Keratinocyte (primary cell): ENCODE results near the gene UBR3. TPM values are rescaled to one million over a fixed set of nuclear protein-coding genes. Genes with fewer than 3 reads are reported as not detected.

Experiments used
- DNase-seq: peaks from one replicate; pipeline ENCODE4 v3.0.0-alpha.2; 2011; ENCODE audit warnings: low read depth, missing footprints, low spot score
- FAIRE-seq: peaks from 2 replicates; lab custom pipeline; 2011; peaks lifted over from hg19 to GRCh38; lab: Jason Lieb, UNC
- H2AFZ ChIP-seq: 2 replicates; pipeline ENCODE4 v1.6.0; 2012; ENCODE audit warnings: low read length, control low read depth, inconsistent platforms; ENCODE audit not compliant: control insufficient read depth
- H3K27ac ChIP-seq: 2 replicates; pipeline ENCODE4 v1.5.1; 2011; ENCODE audit warnings: low read length; ENCODE audit not compliant: control insufficient read depth, insufficient read depth
- H3K27me3 ChIP-seq: 3 replicates; pipeline ENCODE4 v1.6.0; 2011; ENCODE audit warnings: low read length; ENCODE audit not compliant: control insufficient read depth, insufficient read depth; ENCODE audit errors: extremely low read depth
- H3K36me3 ChIP-seq, 2 experiments: 2 replicates in 1 of 2; 3 replicates in 1 of 2; pipeline ENCODE4 v1.5.1; 2011; ENCODE audit warnings: low read length in 2 of 2, mild to moderate bottlenecking in 1 of 2; ENCODE audit not compliant: control insufficient read depth in 2 of 2, insufficient read depth in 2 of 2; ENCODE audit errors: extremely low read depth in 1 of 2
- H3K4me1 ChIP-seq: 3 replicates; pipeline ENCODE4 v1.5.1; 2011; ENCODE audit warnings: low read length; ENCODE audit not compliant: control insufficient read depth, insufficient read depth; ENCODE audit errors: extremely low read depth
- H3K4me2 ChIP-seq: 3 replicates; pipeline ENCODE4 v1.6.0; 2011; ENCODE audit warnings: low read depth, low read length; ENCODE audit not compliant: control insufficient read depth, insufficient read depth; ENCODE audit errors: extremely low read depth
- H3K4me3 ChIP-seq, 3 experiments: fragments of 200-600 bp in 1 of 3; sonication (generic) in 1 of 3; 2 replicates in 2 of 3; 3 replicates in 1 of 3; pipeline ENCODE4 v1.5.1; 2011 to 2016; ENCODE audit warnings: low read length in 3 of 3, mild to moderate bottlenecking in 3 of 3, control low read depth in 2 of 3, inconsistent platforms in 1 of 3, low read depth in 1 of 3, mixed read lengths in 1 of 3, mixed run types in 1 of 3, moderate library complexity in 1 of 3; ENCODE audit not compliant: control insufficient read depth in 2 of 3, insufficient read depth in 2 of 3; ENCODE audit errors: extremely low read depth in 1 of 3
- H3K79me2 ChIP-seq: 2 replicates; pipeline ENCODE4 v1.6.0; 2012; ENCODE audit warnings: low read length; ENCODE audit not compliant: control insufficient read depth, insufficient read depth
- H3K9ac ChIP-seq: 3 replicates; pipeline ENCODE4 v1.6.0; 2011; ENCODE audit warnings: low read length; ENCODE audit not compliant: control insufficient read depth, insufficient read depth; ENCODE audit errors: extremely low read depth
- H3K9me1 ChIP-seq: 3 replicates; pipeline ENCODE4 v1.6.0; 2011; ENCODE audit warnings: low read length; ENCODE audit not compliant: control insufficient read depth, insufficient read depth; ENCODE audit errors: extremely low read depth
- H3K9me3 ChIP-seq: 2 replicates; pipeline ENCODE4 v1.5.1; 2012; ENCODE audit warnings: low read depth, low read length; ENCODE audit not compliant: control insufficient read depth
- H4K20me1 ChIP-seq: 3 replicates; pipeline ENCODE4 v1.6.0; 2011; ENCODE audit warnings: low read length; ENCODE audit not compliant: control insufficient read depth, insufficient read depth; ENCODE audit errors: extremely low read depth
- CTCF ChIP-seq, 3 experiments: IDR thresholded peaks in 1 of 3; conservative IDR thresholded peaks in 1 of 3; optimal IDR thresholded peaks in 1 of 3; 2 replicates in 2 of 3; 3 replicates in 1 of 3; pipeline versions ENCODE3 to v1.5.1; 2011; ENCODE audit warnings: low read length in 3 of 3, mild to moderate bottlenecking in 3 of 3, moderate library complexity in 2 of 3, control low read depth in 1 of 3, inconsistent platforms in 1 of 3; ENCODE audit not compliant: insufficient read depth in 2 of 3; ENCODE audit errors: extremely low read depth in 1 of 3
- EZH2 ChIP-seq: IDR thresholded peaks from one replicate; pipeline ENCODE4 v1.6.1; 2012; ENCODE audit warnings: inconsistent platforms, mild to moderate bottlenecking, low read length, moderate library complexity
- dilution Hi-C: fragments of 300-500 bp; cut with MboI; formaldehyde crosslinking; loops from one replicate; pipeline ENCODE4 v1.7.0; 2020; ENCODE audit warnings: low sequenced_read_pairs; ENCODE audit not compliant: extremely low pct_ligation_motif_present
- polyA plus RNA-seq, 5 experiments: library from polyadenylated mRNA; depleted of rRNA in 3 of 5; stranded (reverse) in 3 of 5; stranded (forward) in 1 of 5; unstranded in 1 of 5; fragments of >200 nt; gene quantifications; 1 replicate in 1 of 5; 2 replicates in 3 of 5; 3 replicates in 1 of 5; pipeline versions ENCODE4 v1.2.1 to v1.2.3, GENCODE V29; 2011 to 2012; ENCODE audit warnings: missing spikeins in 2 of 5, low read depth in 1 of 5, low replicate concordance in 1 of 5

The UBR3 gene
- polyA plus RNA-seq, 1 donor (not counting 4 experiments of a cell fraction or from before 2014, with no cell fraction given), result 14.7 TPM

DNA sequence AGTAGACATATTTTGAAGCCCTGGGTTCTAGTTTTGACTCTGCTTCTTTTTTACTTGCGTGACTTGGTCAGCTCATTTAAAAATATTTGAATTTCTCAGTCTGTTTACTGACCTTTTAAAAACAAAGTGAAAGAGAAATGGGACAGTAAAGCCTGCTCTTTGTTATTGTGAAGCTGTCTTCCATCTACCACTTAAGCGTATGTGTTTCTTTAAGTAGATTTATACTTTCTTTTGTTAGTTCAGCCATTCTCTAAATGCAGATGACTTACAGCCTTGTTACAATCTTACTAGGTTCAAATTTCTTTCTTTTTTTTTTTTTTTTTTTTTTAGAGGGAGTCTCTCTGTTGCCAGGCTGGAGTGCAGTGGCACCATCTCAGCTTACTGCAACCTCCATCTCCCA is 79.5 kb downstream of the UBR3 start:
- no peak overlapping the region for H3K9ac ChIP-seq
- no peaks in the 10 kb centered on the region for H3K4me1 ChIP-seq
- DNase-seq, result no peak
- H3K27ac ChIP-seq, result no peak overlapping the region
- H3K79me2 ChIP-seq, result no peaks in the 10 kb centered on the region
- H2AFZ ChIP-seq, result no peak overlapping the region
- H3K4me2 ChIP-seq, result no peak overlapping the region
- no peaks in the 10 kb centered on the region for H3K9me1 ChIP-seq
- dilution Hi-C loops, result no loop called here
- no peak for TF ChIP-seq EZH2
- TF ChIP-seq CTCF (optimal IDR thresholded peaks at IDR 0.05 in 1 of 3, IDR thresholded peaks at IDR 0.05 in 1 of 3, conservative IDR thresholded peaks at IDR 0.05 in 1 of 3; ENCODE audit: extremely low read depth in 1 of 3, insufficient read depth in 2 of 3, low read length in 3 of 3), result no peak
- no peaks in the 10 kb centered on the region for H3K36me3 ChIP-seq
- H3K4me3 ChIP-seq, result no peak overlapping the region
- FAIRE-seq, result no peak
- H3K9me3 ChIP-seq, result no peaks in the 10 kb centered on the region
- no peaks in the 10 kb centered on the region for H3K27me3 ChIP-seq
- H4K20me1 ChIP-seq, result no peaks in the 10 kb centered on the region

- Histone ChIP-seq H3K79me2 (no peaks in the 10 kb centered on the region), H3K4me3 (no peak overlapping the region), H4K20me1 (no peaks in the 10 kb centered on the region), H3K4me1 (no peaks in the 10 kb centered on the region), H3K9me3 (no peaks in the 10 kb centered on the region), H3K27ac (no peak overlapping the region), H3K36me3 (no peaks in the 10 kb centered on the region), H3K27me3 (no peaks in the 10 kb centered on the region), H2AFZ (no peak overlapping the region), H3K4me2 (no peak overlapping the region), H3K9ac (no peak overlapping the region), H3K9me1 (no peaks in the 10 kb centered on the region)
- dilution Hi-C loops, result no loop called here
- no peak for FAIRE-seq
- no peak for TF ChIP-seq CTCF (optimal IDR thresholded peaks at IDR 0.05 in 1 of 3, IDR thresholded peaks at IDR 0.05 in 1 of 3, conservative IDR thresholded peaks at IDR 0.05 in 1 of 3; ENCODE audit: extremely low read depth in 1 of 3, insufficient read depth in 2 of 3, low read length in 3 of 3)
- no peak for TF ChIP-seq EZH2
- DNase-seq, result no peak
Observed at GRCh38 chr2:169909376-169909775, 82.1 kb downstream of the UBR3 start.
